Measurements from ENCODE around the gene ERGIC1.

The ERGIC1 gene

GRCh38 chr5:172926796-172927195 is 92.7 kb downstream of the ERGIC1 start:
- DNase-seq: no peak
- in situ Hi-C loops (cut with MboI; ENCODE audit: low pct_unique_long_range_greater_than_20kb, low sequenced_read_pairs): loop anchor here (10.0 to 25.0 kb wide), 2 partner anchors 202 to 439 kb away; no protein-coding TSS in a partner anchor

GRCh38 chr5:172929371-172929838 is 95.4 kb downstream of the ERGIC1 start:
- no peak for DNase-seq
- in situ Hi-C loops (cut with MboI; ENCODE audit: low pct_unique_long_range_greater_than_20kb, low sequenced_read_pairs): loop anchor here (10.0 to 25.0 kb wide), 2 partner anchors 205 to 442 kb away; no protein-coding TSS in a partner anchor

- in situ Hi-C loops (cut with MboI; ENCODE audit: low pct_unique_long_range_greater_than_20kb, low sequenced_read_pairs): loop anchor here (25.0 kb wide), 1 partner anchor 444 kb away; no protein-coding TSS in a partner anchor
- DNase-seq: no peak
Measured at GRCh38 chr5:172931001-172931536, 97.0 kb downstream of the ERGIC1 start.

- peak; percentile 77 for DNase-seq
- in situ Hi-C loops (cut with MboI; ENCODE audit: low pct_unique_long_range_greater_than_20kb, low sequenced_read_pairs): loop anchor here (25.0 kb wide), 1 partner anchor 445 kb away; no protein-coding TSS in a partner anchor
Measured at GRCh38 chr5:172932313-172933017, 98.4 kb downstream of the ERGIC1 start.

GRCh38 chr5:172933238-172933637 is 99.2 kb downstream of the ERGIC1 start:
- in situ Hi-C loops (cut with MboI; ENCODE audit: low pct_unique_long_range_greater_than_20kb, low sequenced_read_pairs): loop anchor here (25.0 kb wide), 1 partner anchor 446 kb away; no protein-coding TSS in a partner anchor
- no peak for DNase-seq

GRCh38 chr5:172935096-172935495 is 101.0 kb downstream of the ERGIC1 start:
- in situ Hi-C loops (cut with MboI; ENCODE audit: low pct_unique_long_range_greater_than_20kb, low sequenced_read_pairs): loop anchor here (25.0 kb wide), 1 partner anchor 448 kb away; no protein-coding TSS in a partner anchor
- no peak for DNase-seq

GRCh38 chr5:172936401-172936800 is 102.3 kb downstream of the ERGIC1 start:
- DNase-seq: no peak
- in situ Hi-C loops (cut with MboI; ENCODE audit: low pct_unique_long_range_greater_than_20kb, low sequenced_read_pairs): loop anchor here (25.0 kb wide), 1 partner anchor 449 kb away; no protein-coding TSS in a partner anchor

GRCh38 chr5:172939071-172939470 is 105.0 kb downstream of the ERGIC1 start:
- DNase-seq: peak; percentile 67
- in situ Hi-C loops (cut with MboI; ENCODE audit: low pct_unique_long_range_greater_than_20kb, low sequenced_read_pairs): loop anchor here (25.0 kb wide), 1 partner anchor 452 kb away; no protein-coding TSS in a partner anchor

GRCh38 chr5:172939611-172940267 is 105.7 kb downstream of the ERGIC1 start:
- in situ Hi-C loops (cut with MboI; ENCODE audit: low pct_unique_long_range_greater_than_20kb, low sequenced_read_pairs): loop anchor here (25.0 kb wide), 1 partner anchor 452 kb away; no protein-coding TSS in a partner anchor
- DNase-seq: no peak

- DNase-seq: no peak
- in situ Hi-C loops (cut with MboI; ENCODE audit: low pct_unique_long_range_greater_than_20kb, low sequenced_read_pairs): loop anchor here (25.0 kb wide), 1 partner anchor 453 kb away; no protein-coding TSS in a partner anchor
Measured at GRCh38 chr5:172940268-172941066, 106.4 kb downstream of the ERGIC1 start.

GRCh38 chr5:172941067-172941516 is 107.0 kb downstream of the ERGIC1 start:
- in situ Hi-C loops (cut with MboI; ENCODE audit: low pct_unique_long_range_greater_than_20kb, low sequenced_read_pairs): loop anchor here (25.0 kb wide), 1 partner anchor 454 kb away; no protein-coding TSS in a partner anchor

GRCh38 chr5:172942556-172942955 is 108.5 kb downstream of the ERGIC1 start:
- in situ Hi-C loops (cut with MboI; ENCODE audit: low pct_unique_long_range_greater_than_20kb, low sequenced_read_pairs): loop anchor here (25.0 kb wide), 1 partner anchor 455 kb away; no protein-coding TSS in a partner anchor

More at GRCh38 chr5:172941067-172941516, 107.0 kb downstream of the ERGIC1 start:
- DNase-seq: no peak

GRCh38 chr5:172943283-172943841 is 109.3 kb downstream of the ERGIC1 start:
- DNase-seq: peak; percentile 92

More at GRCh38 chr5:172942556-172942955, 108.5 kb downstream of the ERGIC1 start:
- no peak for DNase-seq

GRCh38 chr5:172943906-172944305 is 109.9 kb downstream of the ERGIC1 start:
- in situ Hi-C loops (cut with MboI; ENCODE audit: low pct_unique_long_range_greater_than_20kb, low sequenced_read_pairs): loop anchor here (25.0 kb wide), 1 partner anchor 457 kb away; no protein-coding TSS in a partner anchor

More at GRCh38 chr5:172943283-172943841, 109.3 kb downstream of the ERGIC1 start:
- in situ Hi-C loops (cut with MboI; ENCODE audit: low pct_unique_long_range_greater_than_20kb, low sequenced_read_pairs): loop anchor here (25.0 kb wide), 1 partner anchor 456 kb away; no protein-coding TSS in a partner anchor

GRCh38 chr5:172944741-172945140 is 110.7 kb downstream of the ERGIC1 start:
- in situ Hi-C loops (cut with MboI; ENCODE audit: low pct_unique_long_range_greater_than_20kb, low sequenced_read_pairs): loop anchor here (25.0 kb wide), 1 partner anchor 457 kb away; no protein-coding TSS in a partner anchor
- no peak for DNase-seq

More at GRCh38 chr5:172943906-172944305, 109.9 kb downstream of the ERGIC1 start:
- DNase-seq: peak; percentile 51

GRCh38 chr5:172945151-172945550 is 111.1 kb downstream of the ERGIC1 start:
- in situ Hi-C loops (cut with MboI; ENCODE audit: low pct_unique_long_range_greater_than_20kb, low sequenced_read_pairs): loop anchor here (25.0 kb wide), 1 partner anchor 458 kb away; no protein-coding TSS in a partner anchor
- DNase-seq: no peak

GRCh38 chr5:172946146-172946545 is 112.1 kb downstream of the ERGIC1 start:
- DNase-seq: no peak
- in situ Hi-C loops (cut with MboI; ENCODE audit: low pct_unique_long_range_greater_than_20kb, low sequenced_read_pairs): loop anchor here (25.0 kb wide), 1 partner anchor 459 kb away; no protein-coding TSS in a partner anchor
